Epidermal melanocyte (primary cell): ENCODE data around the gene ASB8.

ENCODE experiments used
- DNase-seq: peaks from one replicate; pipeline ENCODE4 v3.0.0; 2011; ENCODE audit warnings: low spot score; ENCODE audit not compliant: insufficient read length

Gene ASB8

DNA sequence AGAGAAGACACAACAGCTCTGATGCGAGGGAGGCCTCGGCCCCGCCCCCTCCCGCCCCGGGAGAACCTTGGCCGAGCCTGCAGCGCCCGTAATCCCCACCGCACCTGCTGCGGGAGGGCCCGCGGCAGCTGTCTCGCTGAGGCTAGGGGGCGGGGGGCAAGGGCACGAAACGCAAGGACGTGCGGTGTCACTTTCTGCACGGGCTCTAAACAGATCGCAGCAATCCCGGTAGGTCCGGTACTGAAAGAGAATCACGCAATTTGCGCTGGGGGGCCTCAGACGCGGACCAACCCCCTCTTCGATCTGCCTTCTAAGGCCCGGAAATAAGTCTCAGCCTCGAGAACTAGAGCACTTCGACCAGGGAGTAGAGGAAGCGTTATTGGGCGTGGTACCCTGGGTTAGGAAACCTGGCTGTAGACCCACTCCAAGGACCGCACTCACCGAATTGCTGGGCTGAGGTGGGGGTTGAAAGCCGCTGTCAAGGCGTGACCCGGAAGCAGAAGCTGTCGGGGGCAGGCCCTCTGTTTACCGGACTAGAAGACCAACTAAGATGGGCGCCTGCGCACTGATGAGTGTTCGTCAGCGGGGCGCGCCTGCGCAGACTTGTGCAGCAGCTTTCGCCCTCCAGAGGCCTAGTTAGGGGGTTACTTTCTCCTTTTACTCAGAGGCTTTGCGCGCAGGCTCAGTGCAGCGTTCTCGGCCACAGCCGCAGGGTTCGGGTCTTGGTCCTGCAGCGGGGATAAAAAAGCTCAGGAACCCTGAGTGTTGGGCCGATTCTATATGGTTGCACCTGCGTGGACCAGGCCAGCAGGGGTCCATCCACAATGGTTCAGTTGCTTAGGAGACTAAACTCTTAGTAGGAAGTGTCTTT lies at the start of gene ASB8:
TSS of gene ASB8 (minus strand) at position 498 of the 871 bp plus-strand sequence. CDS start 4,019 bp downstream, outside the sequence.
- peak; percentile 72 for DNase-seq

DNA sequence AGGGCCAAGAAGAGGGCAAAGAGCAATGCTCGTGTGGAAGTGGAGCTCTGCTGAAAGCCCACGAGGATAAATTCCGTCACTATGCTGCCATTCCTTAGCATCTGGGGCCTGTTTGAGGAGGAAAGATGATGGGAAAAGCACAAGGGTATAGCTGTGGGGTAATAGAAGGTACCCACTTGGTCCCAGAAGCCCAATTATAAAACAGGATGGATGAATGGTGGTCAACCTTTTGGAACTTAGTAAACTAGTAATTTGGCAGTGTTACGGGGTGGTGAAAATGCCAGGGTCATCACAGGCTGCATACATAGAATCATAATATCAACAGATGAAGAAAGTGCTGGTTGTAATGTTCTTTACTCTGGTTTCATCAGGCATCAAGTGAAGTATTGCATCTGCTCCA lies 45.9 kb upstream of the ASB8 start, which contains the start of gene OR10AD1:
TSS of gene OR10AD1 (minus strand) at position 101 of the 400 bp plus-strand sequence. CDS start at position 101, 0 bp downstream.
- no peak for DNase-seq

DNA sequence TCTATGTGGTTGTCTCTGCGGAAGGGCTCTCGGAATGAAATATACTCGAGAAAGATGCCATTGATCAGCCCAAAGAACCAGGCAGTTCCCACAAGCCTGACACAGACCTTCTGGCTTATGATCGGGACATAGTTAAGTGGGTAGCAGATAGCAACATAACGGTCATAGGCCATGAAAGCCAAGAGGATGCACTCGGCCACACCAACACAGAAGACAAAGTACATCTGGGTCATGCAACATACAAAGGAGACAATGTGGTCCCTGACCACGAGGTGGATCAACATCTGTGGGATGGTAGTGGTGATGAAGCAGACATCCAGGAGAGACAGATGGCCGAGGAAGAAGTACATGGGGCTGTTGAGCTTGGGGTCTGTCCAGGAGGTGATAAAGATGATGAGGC lies 45.5 kb upstream of the ASB8 start:
- no peak for DNase-seq

- DNase-seq: no peak
Observed at GRCh38 chr12:48201516-48201915, 44.2 kb upstream of the ASB8 start.

DNA sequence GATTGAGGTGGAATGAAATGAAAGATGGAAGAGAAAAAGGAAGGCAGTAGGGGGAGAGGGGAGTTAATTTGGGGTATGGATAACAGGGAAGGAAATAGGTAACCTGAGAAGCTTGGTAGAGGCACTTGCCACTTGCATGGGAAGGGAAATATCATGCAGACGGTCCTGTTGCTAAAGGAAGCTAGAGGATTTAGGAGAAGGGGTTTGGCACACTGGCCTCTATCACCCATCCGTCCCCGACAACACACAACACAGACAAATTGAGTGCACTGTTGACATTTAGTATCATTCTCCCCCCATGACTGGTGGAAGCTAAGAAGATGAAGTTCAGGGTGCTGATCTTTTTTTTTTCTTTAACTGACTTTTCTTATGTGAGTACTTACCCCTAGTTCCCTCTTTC lies 43.8 kb upstream of the ASB8 start:
- DNase-seq: no peak

DNA sequence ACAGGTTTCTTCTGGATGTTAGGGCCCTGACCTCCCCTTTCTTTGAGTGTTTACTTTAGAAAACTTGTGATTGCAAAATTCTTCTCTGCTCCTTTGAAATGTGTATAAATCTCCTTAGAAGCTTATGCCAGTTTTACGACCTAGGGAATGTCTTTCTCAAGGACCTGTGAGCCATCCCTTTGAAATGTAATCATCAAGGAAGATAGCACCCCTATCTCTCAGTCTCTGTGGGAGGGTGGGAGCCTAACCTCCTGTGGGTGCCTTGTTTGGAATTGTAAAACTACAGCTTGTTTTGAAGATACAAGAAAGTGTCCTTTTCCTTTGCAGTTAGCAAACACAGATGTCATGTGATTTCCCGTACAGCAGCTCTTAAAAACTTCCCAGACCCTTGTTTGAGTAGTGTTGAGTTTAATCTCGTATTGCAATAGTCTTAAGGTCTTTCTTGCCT lies 42.5 kb upstream of the ASB8 start:
- DNase-seq: no peak

DNA sequence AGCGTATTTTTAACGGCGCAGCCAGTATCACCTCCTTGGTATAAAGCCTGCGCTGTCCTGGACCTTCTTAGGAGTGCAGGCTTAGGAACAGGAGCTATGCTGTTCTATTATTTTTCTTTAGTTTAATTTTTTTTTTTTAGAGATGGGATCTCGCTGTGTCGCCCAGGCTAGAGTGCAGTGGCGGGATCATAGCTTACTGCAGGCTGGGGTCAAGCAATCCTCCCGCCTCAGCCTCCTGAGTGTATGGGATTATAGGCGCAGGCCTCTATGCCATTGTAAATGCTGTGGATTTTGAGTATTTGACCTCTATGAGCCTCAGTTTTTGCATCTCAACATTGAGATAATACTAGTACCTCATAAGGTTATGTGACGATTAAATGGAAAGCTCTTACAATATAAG lies 41.7 kb upstream of the ASB8 start:
- DNase-seq: no peak

- no peak for DNase-seq
Observed at GRCh38 chr12:48198672-48198971, 41.3 kb upstream of the ASB8 start.

DNA sequence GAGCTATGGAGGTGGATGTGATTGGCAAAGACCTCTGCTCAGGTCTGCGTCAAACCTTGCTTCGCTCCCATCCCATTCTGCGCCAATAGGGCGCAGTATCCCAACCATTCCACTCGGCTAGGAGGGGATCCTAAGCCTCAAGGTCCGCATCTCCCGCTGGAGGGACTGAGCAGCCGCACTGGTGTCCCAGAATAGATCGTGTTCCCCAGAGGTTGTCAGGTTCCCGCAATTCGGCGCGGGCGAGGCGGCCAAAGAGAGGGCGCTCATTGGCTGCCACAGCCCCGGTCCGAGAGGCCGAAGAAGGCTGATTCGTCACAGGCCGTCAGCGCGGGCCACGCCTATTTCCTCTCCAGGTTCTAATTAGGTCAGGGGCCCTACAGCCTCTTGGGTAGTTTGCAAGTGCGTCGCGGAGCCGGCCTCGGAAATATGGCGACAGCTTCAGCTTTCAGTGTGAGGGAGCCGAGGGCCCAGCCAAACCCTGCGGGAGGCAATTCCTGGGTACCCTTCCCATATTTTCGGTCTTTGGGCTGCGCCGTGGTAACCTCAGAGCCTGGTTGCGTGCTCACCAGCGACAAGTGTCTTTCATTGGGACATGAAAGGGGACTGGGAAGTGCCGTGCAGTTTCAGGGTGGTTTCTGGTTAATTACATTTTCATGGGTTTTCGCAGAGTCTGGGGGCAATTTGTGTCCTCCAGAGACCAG lies 40.8 kb upstream of the ASB8 start:
- DNase-seq: peak; percentile 82

- DNase-seq: no peak
Observed at GRCh38 chr12:48197549-48197970, 40.2 kb upstream of the ASB8 start.

DNA sequence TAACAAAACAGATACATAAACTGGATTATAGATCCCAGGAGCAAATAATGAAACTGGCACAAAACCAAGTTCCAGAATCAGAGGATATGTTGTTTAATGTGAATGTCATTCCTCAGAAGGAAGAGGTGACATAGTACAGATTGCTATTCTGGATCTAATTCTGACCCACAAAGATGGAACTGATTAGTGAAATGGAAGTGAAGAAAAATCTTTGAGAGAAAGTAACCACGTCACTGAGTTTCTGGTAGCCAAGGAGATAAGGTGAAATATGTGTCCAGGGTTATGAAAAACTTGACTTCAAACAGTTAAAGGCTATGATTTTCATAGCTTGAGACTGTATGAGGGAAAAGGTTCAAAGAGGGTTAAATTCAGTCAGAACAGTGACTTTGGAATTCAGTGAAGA lies 37.5 kb upstream of the ASB8 start:
- no peak for DNase-seq

GRCh38 chr12:48193623-48194022 lies 36.3 kb upstream of the ASB8 start:
- no peak for DNase-seq

- DNase-seq: no peak
Observed at GRCh38 chr12:48192861-48193260, 35.5 kb upstream of the ASB8 start.

DNA sequence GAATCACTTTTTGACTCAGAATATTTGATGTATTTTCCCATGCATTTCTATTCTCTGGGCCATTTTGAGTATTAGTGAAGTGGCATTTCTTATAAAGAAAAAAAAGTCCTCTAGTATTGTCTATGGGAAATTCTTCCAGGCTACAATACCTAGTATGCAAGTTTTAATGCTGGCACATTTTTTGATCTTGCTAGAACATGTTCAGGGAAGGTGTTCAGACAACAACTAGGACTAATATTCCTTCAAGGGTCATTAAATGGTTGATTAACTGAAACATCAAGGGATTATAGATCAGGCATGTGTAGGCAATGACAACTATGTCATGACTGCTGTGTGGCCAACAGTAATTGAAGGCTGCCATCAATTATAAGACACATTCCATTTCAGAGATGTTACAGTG lies 33.8 kb upstream of the ASB8 start:
- DNase-seq: no peak

GRCh38 chr12:48189331-48190125 lies 32.2 kb upstream of the ASB8 start:
- DNase-seq: peak; percentile 57

- no peak for DNase-seq
Observed at GRCh38 chr12:48187916-48188695, 30.8 kb upstream of the ASB8 start.

GRCh38 chr12:48185181-48185919 lies 28.0 kb upstream of the ASB8 start:
- DNase-seq: no peak

- DNase-seq: no peak
Observed at GRCh38 chr12:48184549-48184922, 27.2 kb upstream of the ASB8 start.

- no peak for DNase-seq
Observed at GRCh38 chr12:48183876-48184548, 26.7 kb upstream of the ASB8 start.
